HG02870 (cell line): ENCODE measurements around the gene LSM10.
A peak's percentile ranks its signal among the peaks of the same experiment; 100 is the strongest.

Experiments used
- ATAC-seq: cut with Tn5 transposase; IDR thresholded peaks from one replicate; pipeline ENCODE4 v1.9.1; 2021; ENCODE audit warnings: mild to moderate bottlenecking, moderate library complexity; ENCODE audit not compliant: unreplicated experiment

The LSM10 gene

GRCh38 chr1:36385410-36386264 lies 12.1 kb downstream of the LSM10 start, which contains the start of gene STK40:
STK40 (minus strand) TSS chr1:36385924; CDS start chr1:36361332, 24,592 bp downstream.
- peak; percentile 91 for ATAC-seq

- ATAC-seq, result no peak
Measured at GRCh38 chr1:36384542-36385409, 12.9 kb downstream of the LSM10 start.

- no peak for ATAC-seq
Measured at GRCh38 chr1:36383240-36383639, 14.5 kb downstream of the LSM10 start.

DNA sequence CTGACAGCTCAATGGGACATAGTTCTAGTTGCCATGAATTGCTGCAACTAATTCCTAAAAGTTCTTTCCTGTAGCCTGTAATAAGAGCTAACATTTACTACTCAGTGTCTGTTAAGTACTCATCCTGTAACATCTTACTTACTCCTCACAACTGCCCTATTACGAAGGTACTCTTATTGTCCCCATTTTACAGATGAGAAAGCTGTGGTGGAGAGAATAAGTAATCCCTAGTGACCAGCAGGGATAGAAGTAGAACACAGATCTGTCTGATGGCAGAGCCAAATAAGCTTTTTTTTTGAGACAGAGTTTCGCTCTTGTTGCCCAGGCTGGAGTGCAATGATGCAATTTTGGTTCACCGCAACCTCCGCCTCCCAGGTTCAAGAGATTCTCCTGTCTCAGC lies 15.0 kb downstream of the LSM10 start:
- no peak for ATAC-seq

DNA sequence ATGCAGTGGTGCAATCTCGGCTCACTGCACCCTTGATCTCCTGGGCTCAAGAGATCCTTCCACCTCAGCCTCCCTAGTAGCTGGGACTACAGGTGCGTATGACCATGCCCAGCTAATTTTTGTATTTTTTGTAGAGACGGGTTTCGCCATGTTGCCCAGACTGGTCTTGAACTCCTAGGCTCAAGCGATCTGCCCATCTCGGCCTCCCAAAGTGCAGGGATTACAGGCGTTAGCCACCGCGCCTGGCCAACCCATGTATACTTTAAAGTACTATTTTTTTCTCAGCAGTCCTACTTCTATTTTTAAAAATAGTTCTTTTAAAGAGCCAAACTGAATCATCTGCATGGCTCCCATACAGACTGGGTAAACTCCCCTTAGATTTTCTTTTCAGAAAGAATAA lies 15.5 kb downstream of the LSM10 start:
- no peak for ATAC-seq

DNA sequence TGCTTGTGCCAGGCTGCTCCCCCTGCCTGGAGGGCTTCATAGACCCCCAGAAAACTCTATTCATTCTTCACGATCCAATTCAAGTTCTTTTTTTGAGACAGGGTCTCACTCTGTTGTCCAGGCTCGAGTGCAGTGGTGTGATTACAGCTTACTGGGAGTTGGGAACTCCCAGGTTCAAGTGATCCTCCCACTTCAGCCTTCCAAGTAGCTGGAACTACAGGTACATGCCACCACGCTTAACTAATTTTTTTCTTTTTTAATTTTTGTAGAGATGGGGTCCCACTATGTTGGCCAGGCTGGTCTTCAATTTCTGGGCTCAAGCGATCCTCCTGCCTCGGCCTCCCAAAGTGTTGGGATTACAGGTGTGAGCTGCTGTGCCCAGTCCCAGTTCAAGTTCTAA lies 16.3 kb downstream of the LSM10 start:
- ATAC-seq, result no peak

DNA sequence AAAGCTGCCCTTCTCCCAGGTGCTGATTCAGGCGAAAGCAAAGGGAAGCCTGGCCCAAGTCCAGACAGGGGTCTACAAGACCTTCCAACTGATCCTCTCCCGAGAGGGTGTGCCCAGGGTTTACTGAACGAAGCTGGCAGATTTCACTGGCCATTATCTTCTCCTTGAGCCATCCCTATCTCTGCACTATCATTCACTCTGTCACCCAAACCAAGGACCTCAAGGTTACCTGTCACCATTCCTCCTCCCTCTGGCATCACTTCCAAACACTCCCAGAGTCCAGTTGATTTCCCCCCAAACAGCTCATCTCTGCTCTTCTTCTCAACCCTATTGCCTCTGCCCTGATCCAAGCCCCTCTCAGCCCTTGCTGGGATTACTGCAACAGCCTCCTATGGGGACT lies 16.9 kb downstream of the LSM10 start:
- no peak for ATAC-seq

DNA sequence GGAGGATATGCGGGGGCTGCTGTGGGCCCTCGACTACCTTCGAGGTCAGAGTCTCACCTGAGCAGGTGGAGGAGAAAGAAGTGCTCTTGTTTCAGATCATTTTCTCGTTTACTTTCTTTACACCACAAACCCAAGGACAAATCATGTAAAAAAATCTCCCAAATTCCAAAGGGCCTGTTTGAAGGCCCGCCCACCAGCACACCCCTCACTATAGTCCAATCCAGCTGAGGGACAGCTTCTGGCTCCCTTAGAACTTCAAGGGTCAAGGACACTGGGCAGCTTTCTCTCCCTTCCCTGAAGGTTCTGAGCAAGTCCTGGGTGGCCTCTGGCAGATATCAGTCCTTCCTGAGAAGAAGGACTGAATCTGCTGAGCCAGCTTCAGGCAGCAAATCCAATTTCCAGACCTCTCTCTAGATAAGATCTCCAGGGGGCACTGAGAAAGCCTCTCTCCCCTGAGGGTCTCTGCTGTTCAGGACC lies 17.5 kb downstream of the LSM10 start:
- no peak for ATAC-seq

- ATAC-seq, result no peak
Measured at GRCh38 chr1:36377791-36378492, 19.8 kb downstream of the LSM10 start.

- no peak for ATAC-seq
Measured at GRCh38 chr1:36372617-36373016, 25.1 kb downstream of the LSM10 start.

GRCh38 chr1:36369061-36369861 lies 28.4 kb downstream of the LSM10 start:
- ATAC-seq, result no peak

DNA sequence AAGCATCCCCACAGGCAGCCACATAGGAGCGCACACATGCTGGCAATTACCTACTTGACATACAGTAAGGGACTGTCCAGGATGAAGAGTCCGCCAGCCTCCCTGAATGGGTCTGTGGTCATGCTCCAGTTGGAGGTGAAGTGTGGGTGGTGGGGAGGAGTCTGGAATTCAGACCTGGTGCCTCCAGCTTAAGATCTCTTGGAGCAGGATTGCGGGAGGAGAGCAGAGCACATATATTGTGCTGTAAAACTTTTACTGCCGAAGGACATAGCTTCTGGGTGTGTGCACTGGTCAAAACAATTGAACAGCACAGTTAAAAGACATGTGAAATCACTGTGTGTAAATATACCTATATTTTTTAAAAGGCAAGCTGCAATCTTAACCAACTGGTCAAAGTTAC lies 29.9 kb downstream of the LSM10 start:
- no peak for ATAC-seq

- ATAC-seq, result no peak
Measured at GRCh38 chr1:36367066-36367465, 30.6 kb downstream of the LSM10 start.

GRCh38 chr1:36366091-36366661 lies 31.5 kb downstream of the LSM10 start:
- no peak for ATAC-seq

DNA sequence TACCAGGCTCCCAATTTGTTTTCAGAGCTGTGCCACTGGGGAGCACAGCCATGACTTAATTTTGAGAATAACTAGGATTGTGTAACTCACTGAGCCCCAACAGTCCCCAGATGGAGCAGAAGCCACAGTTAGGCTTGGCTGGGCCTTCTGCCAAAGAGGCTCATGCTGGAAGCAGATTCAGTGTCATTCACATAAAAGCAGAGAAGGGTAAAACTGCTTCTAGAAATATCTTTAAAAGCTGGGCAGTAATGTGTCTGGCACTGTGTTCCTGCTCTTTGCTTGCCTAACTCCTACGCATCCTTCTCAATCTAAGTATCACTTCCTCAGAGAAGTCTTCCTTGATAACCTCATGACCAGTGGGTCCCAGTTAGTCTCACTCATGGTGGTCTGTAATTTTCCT lies 32.3 kb downstream of the LSM10 start:
- no peak for ATAC-seq

DNA sequence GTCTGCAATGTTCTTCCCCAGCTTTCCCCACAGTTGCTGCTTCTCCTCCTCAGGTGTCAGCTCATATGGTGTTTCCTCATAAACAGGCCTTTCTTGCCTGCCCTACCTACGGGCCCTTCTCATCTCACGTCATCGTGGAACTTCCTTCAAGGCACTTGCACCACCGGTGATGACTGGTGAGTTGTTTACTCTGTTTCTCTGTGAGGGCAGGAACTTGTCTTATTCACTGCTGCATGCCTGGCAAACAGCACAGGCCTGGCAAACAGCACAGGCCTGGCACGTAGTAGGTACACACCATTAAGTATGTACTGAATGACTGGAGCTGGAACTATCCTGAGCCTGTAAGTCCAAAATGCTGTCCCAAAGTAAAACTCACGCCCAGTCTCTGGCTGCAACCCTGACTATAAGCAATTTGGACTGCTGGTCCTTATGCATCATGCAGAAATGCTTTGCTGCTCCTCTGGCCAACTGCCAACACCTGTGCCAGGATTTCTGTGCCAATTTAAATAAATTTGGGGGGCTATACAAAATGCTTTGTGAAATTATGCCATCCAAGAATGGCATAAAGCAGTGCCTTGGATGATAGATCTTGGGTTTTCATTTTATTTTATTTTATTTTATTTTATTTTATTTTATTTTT lies 37.7 kb downstream of the LSM10 start:
- no peak for ATAC-seq

DNA sequence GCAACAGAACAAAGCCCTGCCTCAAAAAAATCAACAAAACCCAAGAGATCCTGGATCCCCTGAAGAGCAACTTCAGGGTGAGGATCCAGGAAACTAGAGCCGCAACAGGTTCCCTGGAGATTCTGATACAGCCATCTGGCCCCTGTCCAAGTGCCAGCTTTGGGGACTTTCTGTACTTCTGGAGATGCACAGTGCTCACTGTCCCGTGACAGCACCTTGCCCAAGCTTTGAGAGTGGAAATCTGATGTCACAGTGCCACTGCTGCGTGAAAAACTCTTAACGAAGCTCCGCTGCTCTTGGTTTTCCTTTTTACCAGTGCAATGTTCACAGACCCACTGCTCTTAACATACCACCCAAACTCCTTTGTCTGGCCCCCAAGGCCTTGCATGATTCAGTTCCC lies 38.3 kb downstream of the LSM10 start:
- ATAC-seq, result no peak

DNA sequence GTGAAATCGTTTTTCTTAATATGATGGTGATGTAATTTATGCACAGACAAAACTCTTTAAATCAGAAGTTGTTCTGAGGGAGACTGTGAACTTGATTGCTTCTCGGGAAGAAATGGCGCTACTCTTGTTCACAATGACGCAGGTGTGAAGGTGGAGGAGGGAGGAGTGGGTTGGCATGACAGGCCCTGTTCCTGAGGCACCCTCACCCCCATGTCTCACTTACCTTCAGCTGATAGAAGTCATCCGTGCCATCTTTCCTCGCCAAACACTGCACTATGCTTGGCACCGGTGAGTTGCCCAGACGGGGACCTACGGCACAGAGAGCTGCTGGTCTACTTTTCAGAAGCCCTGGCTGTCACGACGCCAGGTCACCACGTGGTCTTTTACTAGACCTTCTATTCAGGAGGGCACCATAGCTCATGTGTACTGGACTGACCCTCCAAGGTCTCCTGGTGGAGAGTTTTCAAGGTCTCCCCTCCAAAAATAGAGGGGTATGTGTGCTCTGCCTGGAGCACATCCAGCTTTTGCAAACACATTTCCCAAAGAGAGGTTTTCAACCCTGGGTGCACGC lies 39.1 kb downstream of the LSM10 start:
- no peak for ATAC-seq

- no peak for ATAC-seq
Measured at GRCh38 chr1:36355811-36356210, 41.9 kb downstream of the LSM10 start.
